H9 (cell line): ENCODE data around the gene PELI2. TPM values are rescaled to one million over a fixed set of nuclear protein-coding genes. Genes with fewer than 3 reads are reported as not detected.

Experiments
- DNase-seq: peaks from one replicate; pipeline ENCODE4 v3.0.0-alpha.2; 2017
- H2AFZ ChIP-seq: one replicate; pipeline ENCODE4 v1.6.1; 2013; ENCODE audit warnings: mild to moderate bottlenecking, low read length, control low read depth, moderate library complexity
- H2AK5ac ChIP-seq: 2 replicates; pipeline ENCODE4 v1.6.1; 2013; ENCODE audit warnings: low read length, control low read depth, mixed read lengths; ENCODE audit not compliant: insufficient read length
- H2BK120ac ChIP-seq: one replicate; pipeline ENCODE4 v1.6.1; 2013; ENCODE audit warnings: low read depth, mild to moderate bottlenecking, low read length, control low read depth, inconsistent platforms; ENCODE audit not compliant: poor library complexity, severe bottlenecking
- H2BK12ac ChIP-seq: 2 replicates; pipeline ENCODE4 v1.6.1; 2013; ENCODE audit warnings: low read length, control low read depth, mixed read lengths, low read depth; ENCODE audit not compliant: insufficient read length
- H2BK15ac ChIP-seq: 2 replicates; pipeline ENCODE4 v1.6.1; 2013; ENCODE audit warnings: low read depth, low read length, control low read depth
- H2BK20ac ChIP-seq: one replicate; pipeline ENCODE4 v1.6.1; 2013; ENCODE audit warnings: low read depth, mild to moderate bottlenecking, low read length, control low read depth, inconsistent platforms; ENCODE audit not compliant: poor library complexity, severe bottlenecking
- H2BK5ac ChIP-seq: 2 replicates; pipeline ENCODE4 v1.6.1; 2013; ENCODE audit warnings: low read length, control low read depth, mixed read lengths; ENCODE audit not compliant: insufficient read length
- H3K14ac ChIP-seq: 2 replicates; pipeline ENCODE4 v1.6.1; 2013; ENCODE audit warnings: low read length, control low read depth; ENCODE audit not compliant: insufficient read depth
- H3K18ac ChIP-seq: 2 replicates; pipeline ENCODE4 v1.6.1; 2013; ENCODE audit warnings: low read depth, mild to moderate bottlenecking, mixed read lengths, low read length, control low read depth; ENCODE audit not compliant: insufficient read length
- H3K23ac ChIP-seq: 2 replicates; pipeline ENCODE4 v1.6.1; 2013; ENCODE audit warnings: low read length, control low read depth, mixed read lengths, low read depth; ENCODE audit not compliant: insufficient read length
- H3K23me2 ChIP-seq: 2 replicates; pipeline ENCODE4 v1.6.1; 2013; ENCODE audit warnings: low read depth, mild to moderate bottlenecking, mixed read lengths, low read length, control low read depth; ENCODE audit not compliant: insufficient read length, poor library complexity, severe bottlenecking
- H3K27ac ChIP-seq: 2 replicates; pipeline ENCODE4 v1.5.1; 2013; ENCODE audit warnings: low read length, control low read depth, mixed read lengths, low read depth; ENCODE audit not compliant: insufficient read length
- H3K27me3 ChIP-seq: 2 replicates; pipeline ENCODE4 v1.6.1; 2013; ENCODE audit warnings: low read length, control low read depth, inconsistent platforms; ENCODE audit not compliant: insufficient read depth
- H3K4ac ChIP-seq: 2 replicates; pipeline ENCODE4 v1.6.1; 2013; ENCODE audit warnings: low read depth, mild to moderate bottlenecking, control low read depth, inconsistent platforms, low read length, moderate library complexity
- H3K4me1 ChIP-seq: 2 replicates; pipeline ENCODE4 v1.6.1; 2013; ENCODE audit warnings: low read length, control low read depth, inconsistent platforms; ENCODE audit not compliant: insufficient read depth
- H3K4me2 ChIP-seq: 2 replicates; pipeline ENCODE4 v1.6.1; 2013; ENCODE audit warnings: low read length, control low read depth, mixed read lengths; ENCODE audit not compliant: insufficient read length, insufficient read depth
- H3K56ac ChIP-seq: 2 replicates; pipeline ENCODE4 v1.6.1; 2013; ENCODE audit warnings: low read depth, mild to moderate bottlenecking, mixed read lengths, low read length, control low read depth; ENCODE audit not compliant: insufficient read length
- H3K79me1 ChIP-seq: 2 replicates; pipeline ENCODE4 v1.6.1; 2013; ENCODE audit warnings: low read depth, mild to moderate bottlenecking, moderate library complexity, low read length, control low read depth, inconsistent platforms; ENCODE audit not compliant: insufficient read depth, poor library complexity, severe bottlenecking
- H3K79me2 ChIP-seq: 2 replicates; pipeline ENCODE4 v1.6.1; 2013; ENCODE audit warnings: low read length, control low read depth, inconsistent platforms; ENCODE audit not compliant: insufficient read depth
- H3K9ac ChIP-seq: 2 replicates; pipeline ENCODE4 v1.6.1; 2013; ENCODE audit warnings: low read length, control low read depth, mixed read lengths; ENCODE audit not compliant: insufficient read length; ENCODE audit errors: extremely low read depth
- H3K9me3 ChIP-seq: one replicate; pipeline ENCODE4 v1.6.1; 2013; ENCODE audit warnings: low read depth, low read length, inconsistent platforms; ENCODE audit not compliant: control insufficient read depth
- H3T11ph ChIP-seq: one replicate; pipeline ENCODE4 v1.6.1; 2013; ENCODE audit warnings: mild to moderate bottlenecking, low read length, control low read depth, inconsistent platforms
- H4K20me1 ChIP-seq: one replicate; pipeline ENCODE4 v1.6.1; 2013; ENCODE audit not compliant: control insufficient read depth, insufficient read length, insufficient read depth
- H4K5ac ChIP-seq: 2 replicates; pipeline ENCODE4 v1.6.1; 2013; ENCODE audit warnings: low read depth, mild to moderate bottlenecking, mixed read lengths, low read length, control low read depth; ENCODE audit not compliant: insufficient read length
- H4K8ac ChIP-seq: replicated peaks from 2 replicates; pipeline ENCODE4 v1.6.1; 2013; ENCODE audit warnings: low read length, control low read depth, mixed read lengths, low read depth; ENCODE audit not compliant: insufficient read length
- H4K91ac ChIP-seq: 2 replicates; pipeline ENCODE4 v1.6.1; 2013; ENCODE audit warnings: low read depth, mild to moderate bottlenecking, moderate library complexity, mixed read lengths, low read length, control low read depth; ENCODE audit not compliant: insufficient read length
- H3K27ac Mint-ChIP-seq, 3 experiments: 2 replicates in 2 of 3; 3 replicates in 1 of 3; pipeline ENCODE4 v1.8.0; 2020 to 2021; ENCODE audit warnings: mixed read lengths in 3 of 3, mild to moderate bottlenecking in 1 of 3, moderate library complexity in 1 of 3
- H3K27me3 Mint-ChIP-seq: 2 replicates; pipeline ENCODE4 v1.8.0; 2021; ENCODE audit warnings: low read depth, mild to moderate bottlenecking, moderate library complexity, mixed read lengths
- H3K36me3 Mint-ChIP-seq, 3 experiments: 2 replicates in 2 of 3; 3 replicates in 1 of 3; pipeline ENCODE4 v1.8.0; 2020 to 2021; ENCODE audit warnings: low read depth in 3 of 3, mixed read lengths in 3 of 3; ENCODE audit not compliant: insufficient read depth in 1 of 3
- H3K4me1 Mint-ChIP-seq, 2 experiments: 2 replicates each; pipeline ENCODE4 v1.8.0; 2020; ENCODE audit warnings: mixed read lengths in 2 of 2
- H3K4me3 Mint-ChIP-seq, 2 experiments: 2 replicates in 1 of 2; 3 replicates in 1 of 2; pipeline ENCODE4 v1.8.0; 2020 to 2021; ENCODE audit warnings: mild to moderate bottlenecking in 2 of 2, mixed read lengths in 2 of 2, moderate library complexity in 1 of 2
- H3K9me3 Mint-ChIP-seq, 2 experiments: 2 replicates in 1 of 2; 3 replicates in 1 of 2; pipeline ENCODE4 v1.8.0; 2020; ENCODE audit warnings: mild to moderate bottlenecking in 2 of 2, mixed read lengths in 2 of 2, moderate library complexity in 1 of 2
- WGBS: extraction: QIAGEN DNeasy Blood & Tissue Kit; methylation state at CpG from one replicate; pipeline ENCODE4 v1.1.7; 2013; ENCODE audit warnings: missing lambda C conversion rate, low lambda C conversion rate, mixed read lengths; ENCODE audit not compliant: insufficient read length; ENCODE audit errors: extremely low coverage; 5-methylcytosine and 5-hydroxymethylcytosine counted together
- total RNA-seq: library from RNA; stranded (reverse); gene quantifications from 2 replicates; pipeline ENCODE4 v1.2.1, GENCODE V29; 2021
- TF ChIP-seq, protein P1 (sequence below): fragments of 200-600 bp; sonication (generic); conservative IDR thresholded peaks from 3 replicates; pipeline ENCODE4 v1.8.0; 2021; ENCODE audit warnings: antibody characterized with exemption, mild to moderate bottlenecking

PELI2 gene
- total RNA-seq, 1 experiment from 2014 or later: 18.0 TPM

DNA sequence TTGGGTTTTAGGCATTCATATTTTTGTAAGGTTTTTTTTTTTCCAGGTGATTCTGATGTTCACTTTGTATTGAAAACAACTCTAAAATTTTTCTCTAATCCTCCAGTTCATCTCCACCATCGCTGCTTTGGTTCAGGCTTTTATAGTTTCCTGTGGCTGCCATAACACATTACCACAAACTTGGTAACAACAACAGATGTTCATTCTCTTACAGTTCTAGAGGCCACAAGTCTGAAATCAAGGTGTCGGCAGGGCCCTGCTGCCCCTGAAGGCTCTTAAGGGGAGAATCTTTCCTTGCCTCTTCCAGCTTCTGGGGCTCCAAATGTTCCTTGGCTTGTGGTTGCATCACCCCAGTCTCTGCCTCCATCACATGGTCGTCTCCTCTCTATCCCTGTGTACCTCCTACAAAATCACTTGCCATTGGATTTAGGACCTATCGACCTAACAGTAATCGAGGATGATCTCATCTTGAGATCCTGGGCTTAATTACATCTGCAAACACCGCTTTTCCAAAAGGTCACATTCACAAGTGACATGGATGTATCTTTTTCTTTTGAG lies 55.2 kb downstream of the PELI2 start:
- Histone ChIP-seq H3K79me2 (peaks cover 1% of the 10 kb centered on the region; the same call in 1 of the 2 replicates), H2BK15ac (no peak overlapping the region), H4K20me1 (no peaks in the 10 kb centered on the region), H4K91ac (no peak overlapping the region), H3T11ph (no peak overlapping the region), H4K8ac (no peak overlapping the region), H2BK20ac (no peak overlapping the region), H3K9me3 (no peaks in the 10 kb centered on the region), H3K79me1 (peaks cover 3% of the 10 kb centered on the region), H2AFZ (no peak overlapping the region), H3K56ac (no peak overlapping the region), H2AK5ac (no peak overlapping the region), H3K18ac (no peak overlapping the region), H4K5ac (no peak overlapping the region), H3K9ac (no peak overlapping the region), H3K4me2 (no peak overlapping the region), H2BK12ac (no peak overlapping the region), H3K27me3 (no peaks in the 10 kb centered on the region), H3K27ac (no peak overlapping the region), H3K4me1 (no peaks in the 10 kb centered on the region), H3K4ac (no peak overlapping the region), H3K14ac (no peak overlapping the region), H2BK120ac (no peak overlapping the region), H3K23ac (no peak overlapping the region), H3K23me2 (no peaks in the 10 kb centered on the region), H2BK5ac (no peak overlapping the region)
- H3K4me3 Mint-ChIP-seq: no peak overlapping the region
- no peaks in the 10 kb centered on the region; a peak in 1 of 5 replicates for H3K9me3 Mint-ChIP-seq
- H3K36me3 Mint-ChIP-seq: peaks cover 0 to 3% (median 0%) of the 10 kb centered on the region in 3 experiments; a peak in 2 of 7 replicates
- no peak for DNase-seq
- H3K4me1 Mint-ChIP-seq: peaks cover 23 to 40% of the 10 kb centered on the region in 2 experiments
- TF ChIP-seq, protein P1, sequence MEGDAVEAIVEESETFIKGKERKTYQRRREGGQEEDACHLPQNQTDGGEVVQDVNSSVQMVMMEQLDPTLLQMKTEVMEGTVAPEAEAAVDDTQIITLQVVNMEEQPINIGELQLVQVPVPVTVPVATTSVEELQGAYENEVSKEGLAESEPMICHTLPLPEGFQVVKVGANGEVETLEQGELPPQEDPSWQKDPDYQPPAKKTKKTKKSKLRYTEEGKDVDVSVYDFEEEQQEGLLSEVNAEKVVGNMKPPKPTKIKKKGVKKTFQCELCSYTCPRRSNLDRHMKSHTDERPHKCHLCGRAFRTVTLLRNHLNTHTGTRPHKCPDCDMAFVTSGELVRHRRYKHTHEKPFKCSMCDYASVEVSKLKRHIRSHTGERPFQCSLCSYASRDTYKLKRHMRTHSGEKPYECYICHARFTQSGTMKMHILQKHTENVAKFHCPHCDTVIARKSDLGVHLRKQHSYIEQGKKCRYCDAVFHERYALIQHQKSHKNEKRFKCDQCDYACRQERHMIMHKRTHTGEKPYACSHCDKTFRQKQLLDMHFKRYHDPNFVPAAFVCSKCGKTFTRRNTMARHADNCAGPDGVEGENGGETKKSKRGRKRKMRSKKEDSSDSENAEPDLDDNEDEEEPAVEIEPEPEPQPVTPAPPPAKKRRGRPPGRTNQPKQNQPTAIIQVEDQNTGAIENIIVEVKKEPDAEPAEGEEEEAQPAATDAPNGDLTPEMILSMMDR: no peak
- no CpG with 5 or more reads among the region's 6 CpGs for WGBS
- no peak overlapping the region for H3K27ac Mint-ChIP-seq
- H3K27me3 Mint-ChIP-seq: no peaks in the 10 kb centered on the region
